SK-N-SH (cell line): ENCODE data around the gene MEF2D.

Experiments used
- CHD2 ChIP-seq: fragments of 150-350 bp; IDR thresholded peaks from 2 replicates; pipeline ENCODE4 v1.6.1; 2018; ENCODE audit warnings: low read length; ENCODE audit not compliant: partially characterized antibody
- ELF1 ChIP-seq: IDR thresholded peaks from 2 replicates; pipeline ENCODE4 v1.4.0; 2012
- EP300 ChIP-seq, 2 experiments: IDR thresholded peaks; 2 replicates each; pipeline versions ENCODE4 v1.4.0 to v1.6.1; 2012; ENCODE audit warnings: borderline replicate concordance in 1 of 2, low read depth in 1 of 2, low read length in 1 of 2
- EZH2phosphoT487 ChIP-seq: fragments of 200-600 bp; sonication (generic); IDR thresholded peaks from 2 replicates; pipeline ENCODE4 v1.6.1; 2017; ENCODE audit warnings: low read depth, mixed run types, mild to moderate bottlenecking, antibody characterized with exemption, moderate library complexity, borderline replicate concordance
- GABPA ChIP-seq: IDR thresholded peaks from 2 replicates; pipeline ENCODE4 v1.4.0; 2012; ENCODE audit warnings: low read depth, mild to moderate bottlenecking
- GATA2 ChIP-seq: sonication (generic); formaldehyde crosslinking; IDR thresholded peaks from 2 replicates; pipeline ENCODE4 v1.5.0; 2020; ENCODE audit warnings: mild to moderate bottlenecking, missing genetic modification reagents
- MEF2A ChIP-seq: IDR thresholded peaks from 2 replicates; pipeline ENCODE4 v1.4.0; 2012; ENCODE audit warnings: low read depth, borderline replicate concordance
- MXI1 ChIP-seq: IDR thresholded peaks from 2 replicates; pipeline ENCODE4 v1.6.1; 2012; ENCODE audit warnings: mild to moderate bottlenecking, low read depth, low read length, improper control_type of control experiment
- POLR2AphosphoS5 ChIP-seq: IDR thresholded peaks from 2 replicates; pipeline ENCODE4 v1.6.1; 2012; ENCODE audit warnings: low read depth, low read length
- SIN3A ChIP-seq: IDR thresholded peaks from 2 replicates; pipeline ENCODE4 v1.6.1; 2012; ENCODE audit warnings: low read depth, mild to moderate bottlenecking, low read length, moderate library complexity, borderline replicate concordance
- TAF1 ChIP-seq: IDR thresholded peaks from 2 replicates; pipeline ENCODE4 v1.6.1; 2012; ENCODE audit warnings: low read depth, mild to moderate bottlenecking, low read length, moderate library complexity, borderline replicate concordance
- TF ChIP-seq, protein P1 (sequence below): fragments of 200-600 bp; sonication (generic); IDR thresholded peaks from 2 replicates; pipeline ENCODE4 v1.6.1; 2017; ENCODE audit warnings: antibody characterized with exemption, mild to moderate bottlenecking, moderate library complexity
- TF ChIP-seq, protein P2 (sequence below): IDR thresholded peaks from 2 replicates; pipeline ENCODE4 v1.6.1; 2012; ENCODE audit warnings: mild to moderate bottlenecking, low read depth, low read length, moderate library complexity
- TF ChIP-seq, protein P3 (sequence below): IDR thresholded peaks from 2 replicates; pipeline ENCODE4 v1.4.0; 2012; ENCODE audit warnings: low read depth

DNA sequence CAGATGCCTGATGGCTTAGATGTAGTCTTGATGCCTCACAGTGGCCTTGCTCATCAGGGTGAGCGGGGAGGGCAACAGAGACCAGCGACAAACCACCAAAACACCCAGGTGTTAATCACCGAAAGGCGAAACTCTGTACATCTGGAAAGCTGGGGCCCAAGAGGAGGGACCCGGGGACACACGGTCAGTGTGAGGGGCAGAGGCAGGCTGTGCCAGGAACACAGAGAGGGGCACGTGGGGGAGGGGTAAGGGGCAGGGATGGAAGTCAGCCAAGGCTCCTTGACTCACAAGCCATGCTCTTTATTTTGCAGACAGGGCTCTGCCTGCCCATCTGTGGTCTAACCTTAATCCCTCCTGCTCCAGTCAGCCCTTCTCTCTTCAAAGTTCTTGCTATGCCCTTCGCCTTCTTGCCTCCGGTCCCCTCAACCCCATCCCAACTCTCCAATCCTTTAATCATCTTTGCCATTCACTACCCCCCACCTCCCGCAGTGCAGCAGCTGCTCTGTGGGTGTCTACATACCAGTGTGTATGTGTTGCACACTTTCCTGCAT lies 4.3 kb downstream of the MEF2D start:
- TF ChIP-seq TAF1 (no peak), EP300 (IDR thresholded peaks at IDR 0.05; ENCODE audit: borderline replicate concordance in 1 of 2, low read depth in 1 of 2, low read length in 1 of 2) (no peak), MEF2A (no peak), GABPA (no peak), GATA2 (CRISPR knock-in tag) (no peak), CHD2 (no peak), POLR2AphosphoS5 (no peak), MXI1 (no peak), SIN3A (no peak), EZH2phosphoT487 (no peak), ELF1 (no peak)
- TF ChIP-seq, protein P1, sequence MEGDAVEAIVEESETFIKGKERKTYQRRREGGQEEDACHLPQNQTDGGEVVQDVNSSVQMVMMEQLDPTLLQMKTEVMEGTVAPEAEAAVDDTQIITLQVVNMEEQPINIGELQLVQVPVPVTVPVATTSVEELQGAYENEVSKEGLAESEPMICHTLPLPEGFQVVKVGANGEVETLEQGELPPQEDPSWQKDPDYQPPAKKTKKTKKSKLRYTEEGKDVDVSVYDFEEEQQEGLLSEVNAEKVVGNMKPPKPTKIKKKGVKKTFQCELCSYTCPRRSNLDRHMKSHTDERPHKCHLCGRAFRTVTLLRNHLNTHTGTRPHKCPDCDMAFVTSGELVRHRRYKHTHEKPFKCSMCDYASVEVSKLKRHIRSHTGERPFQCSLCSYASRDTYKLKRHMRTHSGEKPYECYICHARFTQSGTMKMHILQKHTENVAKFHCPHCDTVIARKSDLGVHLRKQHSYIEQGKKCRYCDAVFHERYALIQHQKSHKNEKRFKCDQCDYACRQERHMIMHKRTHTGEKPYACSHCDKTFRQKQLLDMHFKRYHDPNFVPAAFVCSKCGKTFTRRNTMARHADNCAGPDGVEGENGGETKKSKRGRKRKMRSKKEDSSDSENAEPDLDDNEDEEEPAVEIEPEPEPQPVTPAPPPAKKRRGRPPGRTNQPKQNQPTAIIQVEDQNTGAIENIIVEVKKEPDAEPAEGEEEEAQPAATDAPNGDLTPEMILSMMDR = no peak
- TF ChIP-seq, protein P2, sequence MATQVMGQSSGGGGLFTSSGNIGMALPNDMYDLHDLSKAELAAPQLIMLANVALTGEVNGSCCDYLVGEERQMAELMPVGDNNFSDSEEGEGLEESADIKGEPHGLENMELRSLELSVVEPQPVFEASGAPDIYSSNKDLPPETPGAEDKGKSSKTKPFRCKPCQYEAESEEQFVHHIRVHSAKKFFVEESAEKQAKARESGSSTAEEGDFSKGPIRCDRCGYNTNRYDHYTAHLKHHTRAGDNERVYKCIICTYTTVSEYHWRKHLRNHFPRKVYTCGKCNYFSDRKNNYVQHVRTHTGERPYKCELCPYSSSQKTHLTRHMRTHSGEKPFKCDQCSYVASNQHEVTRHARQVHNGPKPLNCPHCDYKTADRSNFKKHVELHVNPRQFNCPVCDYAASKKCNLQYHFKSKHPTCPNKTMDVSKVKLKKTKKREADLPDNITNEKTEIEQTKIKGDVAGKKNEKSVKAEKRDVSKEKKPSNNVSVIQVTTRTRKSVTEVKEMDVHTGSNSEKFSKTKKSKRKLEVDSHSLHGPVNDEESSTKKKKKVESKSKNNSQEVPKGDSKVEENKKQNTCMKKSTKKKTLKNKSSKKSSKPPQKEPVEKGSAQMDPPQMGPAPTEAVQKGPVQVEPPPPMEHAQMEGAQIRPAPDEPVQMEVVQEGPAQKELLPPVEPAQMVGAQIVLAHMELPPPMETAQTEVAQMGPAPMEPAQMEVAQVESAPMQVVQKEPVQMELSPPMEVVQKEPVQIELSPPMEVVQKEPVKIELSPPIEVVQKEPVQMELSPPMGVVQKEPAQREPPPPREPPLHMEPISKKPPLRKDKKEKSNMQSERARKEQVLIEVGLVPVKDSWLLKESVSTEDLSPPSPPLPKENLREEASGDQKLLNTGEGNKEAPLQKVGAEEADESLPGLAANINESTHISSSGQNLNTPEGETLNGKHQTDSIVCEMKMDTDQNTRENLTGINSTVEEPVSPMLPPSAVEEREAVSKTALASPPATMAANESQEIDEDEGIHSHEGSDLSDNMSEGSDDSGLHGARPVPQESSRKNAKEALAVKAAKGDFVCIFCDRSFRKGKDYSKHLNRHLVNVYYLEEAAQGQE = no peak
- TF ChIP-seq, protein P3, sequence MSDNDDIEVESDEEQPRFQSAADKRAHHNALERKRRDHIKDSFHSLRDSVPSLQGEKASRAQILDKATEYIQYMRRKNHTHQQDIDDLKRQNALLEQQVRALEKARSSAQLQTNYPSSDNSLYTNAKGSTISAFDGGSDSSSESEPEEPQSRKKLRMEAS = no peak
